CD4-positive, alpha-beta T cell treated with Interleukin-6 at 100 ng/mL for 8 hours (primary cell): ENCODE results near the gene OBSCN.

Experiments
- DNase-seq: peaks from one replicate; pipeline ENCODE4 v3.0.0-alpha.2; 2020; ENCODE audit warnings: mixed read lengths, low spot score

OBSCN gene

GRCh38 chr1:228342627-228343190 lies 134.9 kb downstream of the OBSCN start:
- no peak for DNase-seq

- no peak for DNase-seq
These were observed 135.4 kb downstream of the OBSCN start for GRCh38 chr1:228343191-228343661.

- DNase-seq: no peak
These were observed 136.8 kb downstream of the OBSCN start for GRCh38 chr1:228344631-228345072.

GRCh38 chr1:228345201-228345930 lies 137.5 kb downstream of the OBSCN start:
- no peak for DNase-seq

GRCh38 chr1:228346731-228347130 lies 138.9 kb downstream of the OBSCN start:
- DNase-seq: no peak

GRCh38 chr1:228347181-228347580 lies 139.3 kb downstream of the OBSCN start:
- DNase-seq: no peak

GRCh38 chr1:228348708-228349467 lies 141.0 kb downstream of the OBSCN start:
- DNase-seq: no peak

- no peak for DNase-seq
These were observed 141.9 kb downstream of the OBSCN start for GRCh38 chr1:228349701-228350171.

GRCh38 chr1:228350179-228350742 lies 142.4 kb downstream of the OBSCN start:
- no peak for DNase-seq

- DNase-seq: no peak
These were observed 143.3 kb downstream of the OBSCN start for GRCh38 chr1:228350831-228351781.

GRCh38 chr1:228351850-228352249 lies 144.0 kb downstream of the OBSCN start:
- DNase-seq: no peak

GRCh38 chr1:228352677-228353481 lies 145.0 kb downstream of the OBSCN start:
- no peak for DNase-seq

- no peak for DNase-seq
These were observed 145.9 kb downstream of the OBSCN start for GRCh38 chr1:228353601-228354371.

GRCh38 chr1:228354390-228355320 lies 146.8 kb downstream of the OBSCN start:
- no peak for DNase-seq

GRCh38 chr1:228356897-228357680 lies 149.2 kb downstream of the OBSCN start:
- DNase-seq: no peak

GRCh38 chr1:228358039-228358763 lies 150.4 kb downstream of the OBSCN start:
- no peak for DNase-seq
